NCI-H82 (cell line): ENCODE data around the gene SYNE1.
"Not testable (repeated sequence)": the region's sequence is repeated elsewhere in the genome, so short reads cannot be mapped to it uniquely, and the experiment has no call there.

ENCODE experiments used
- DNase-seq: peaks from one replicate; lab custom pipeline; 2025; lab: John Stamatoyannopoulos, UW

Gene SYNE1

DNA sequence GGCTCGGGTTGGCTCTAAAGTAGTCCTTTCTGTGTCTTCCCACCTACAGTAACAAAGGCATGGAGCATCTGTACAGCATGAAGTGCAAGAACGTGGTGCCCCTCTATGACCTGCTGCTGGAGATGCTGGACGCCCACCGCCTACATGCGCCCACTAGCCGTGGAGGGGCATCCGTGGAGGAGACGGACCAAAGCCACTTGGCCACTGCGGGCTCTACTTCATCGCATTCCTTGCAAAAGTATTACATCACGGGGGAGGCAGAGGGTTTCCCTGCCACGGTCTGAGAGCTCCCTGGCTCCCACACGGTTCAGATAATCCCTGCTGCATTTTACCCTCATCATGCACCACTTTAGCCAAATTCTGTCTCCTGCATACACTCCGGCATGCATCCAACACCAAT is 538.5 kb downstream of the SYNE1 start:
- DNase-seq = no peak

DNA sequence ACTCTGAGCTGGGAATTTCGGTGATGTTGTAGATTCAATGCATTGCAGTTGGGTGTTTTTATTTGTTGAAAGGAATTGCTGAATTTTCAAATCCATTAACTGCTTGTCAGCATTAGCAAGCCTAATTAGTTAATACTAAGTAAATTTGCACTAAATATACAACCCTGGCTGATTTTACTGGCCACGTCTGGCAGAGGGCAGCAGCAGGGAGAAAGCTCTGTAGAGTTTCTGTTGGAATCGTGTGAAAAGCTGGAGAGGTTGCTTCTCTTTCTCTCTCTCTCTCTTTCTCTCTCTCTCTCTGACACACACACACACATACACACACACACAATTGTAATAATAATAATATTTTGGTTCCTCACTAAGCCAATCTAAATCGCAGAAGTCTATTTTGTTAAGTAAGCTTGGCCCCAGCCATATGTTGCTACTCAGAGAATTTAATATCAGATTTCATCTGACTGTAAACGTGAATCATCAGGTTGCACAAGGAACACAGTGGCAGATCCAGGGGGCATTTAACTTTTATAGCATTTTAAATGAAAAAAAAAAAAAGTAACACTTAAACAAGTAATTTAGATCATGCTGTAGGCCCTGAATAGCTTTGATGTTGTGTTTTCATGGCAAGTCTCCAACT is 540.2 kb downstream of the SYNE1 start:
- DNase-seq = peak; percentile 71

DNA sequence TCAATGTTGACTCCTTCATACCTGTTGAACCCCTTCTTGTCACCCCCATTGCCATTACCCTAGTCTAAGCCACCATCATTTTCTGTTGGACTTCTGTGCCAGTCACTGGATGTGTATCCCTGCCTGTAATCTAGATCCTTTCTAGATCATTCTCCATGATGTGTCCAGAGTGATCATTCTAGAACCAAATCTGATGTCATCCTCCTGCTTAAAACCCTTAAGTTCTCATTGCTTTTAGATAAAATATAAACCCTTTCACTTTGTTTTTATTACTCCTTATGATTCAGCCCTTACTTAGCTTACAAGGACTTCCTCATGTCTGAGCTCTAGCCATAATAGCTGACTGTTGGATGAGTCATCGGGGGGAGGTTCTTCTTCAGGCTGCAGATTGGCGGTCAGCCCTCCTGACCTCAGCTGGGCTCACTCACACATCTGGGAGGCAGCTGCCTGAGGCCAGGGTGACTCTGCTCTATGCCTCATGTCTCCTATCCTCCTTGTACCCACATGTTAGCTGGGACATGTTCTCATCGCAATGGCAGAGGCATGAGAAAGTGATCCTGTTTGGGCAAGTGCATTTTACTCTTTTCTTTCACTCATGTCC is 542.1 kb downstream of the SYNE1 start:
- no peak for DNase-seq

DNA sequence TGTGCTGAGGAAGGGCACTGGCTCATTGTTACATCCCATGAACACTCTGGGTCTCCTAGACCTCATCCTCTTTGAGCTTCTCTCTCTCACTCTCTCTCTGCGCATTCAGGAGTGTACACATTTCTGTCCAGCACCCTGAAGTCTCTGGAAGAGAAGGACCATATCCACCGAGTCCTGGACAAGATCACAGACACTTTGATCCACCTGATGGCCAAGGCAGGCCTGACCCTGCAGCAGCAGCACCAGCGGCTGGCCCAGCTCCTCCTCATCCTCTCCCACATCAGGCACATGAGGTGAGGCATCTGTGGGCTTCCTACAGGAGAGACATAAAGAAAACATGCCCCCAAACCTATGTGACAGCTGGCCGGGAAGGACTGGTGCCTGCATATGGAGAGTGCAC is 542.9 kb downstream of the SYNE1 start:
- DNase-seq = no peak

DNA sequence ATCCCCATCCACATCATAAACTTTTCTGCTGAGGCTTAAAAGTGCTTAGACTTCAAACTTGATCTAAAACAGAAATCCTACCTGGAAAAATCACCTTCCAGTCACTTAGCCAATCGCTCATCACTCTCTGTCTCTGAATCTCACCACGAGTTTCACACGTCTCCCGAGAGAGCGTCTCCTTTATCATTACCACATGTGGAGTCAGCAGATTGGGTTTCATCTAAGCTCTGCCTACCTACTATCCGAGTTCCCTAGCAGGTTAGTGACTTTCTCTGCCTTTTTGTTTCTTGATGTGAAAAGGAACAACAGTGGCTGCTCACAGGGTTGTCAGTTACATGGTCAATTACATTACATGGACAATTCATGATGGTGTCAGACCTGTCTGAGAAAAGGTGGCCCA is 543.5 kb downstream of the SYNE1 start:
- DNase-seq = no peak

DNA sequence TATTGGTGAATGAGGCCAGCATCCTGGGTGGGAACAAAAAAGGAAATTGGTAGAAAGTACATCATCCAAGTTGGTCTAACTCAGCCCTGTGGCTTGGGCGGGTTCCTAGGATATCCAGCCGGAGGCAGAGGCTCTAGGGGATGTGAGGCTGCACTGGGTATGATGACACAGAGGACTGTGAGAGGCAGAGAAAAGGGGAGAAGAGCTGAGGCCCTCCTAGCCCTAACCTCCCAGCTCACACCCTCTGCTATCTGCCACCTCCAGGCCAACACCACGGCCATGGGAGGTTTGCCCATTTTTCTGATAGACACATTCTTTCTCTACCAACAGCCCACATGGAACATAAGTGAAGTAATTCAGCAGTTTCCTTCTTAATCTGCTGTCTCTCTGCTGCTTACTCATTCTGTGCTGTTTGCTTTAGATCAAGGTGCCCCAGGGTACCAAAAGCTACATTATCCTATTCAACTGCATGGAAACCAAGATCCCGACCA is 545.3 kb downstream of the SYNE1 start:
- no peak for DNase-seq

DNA sequence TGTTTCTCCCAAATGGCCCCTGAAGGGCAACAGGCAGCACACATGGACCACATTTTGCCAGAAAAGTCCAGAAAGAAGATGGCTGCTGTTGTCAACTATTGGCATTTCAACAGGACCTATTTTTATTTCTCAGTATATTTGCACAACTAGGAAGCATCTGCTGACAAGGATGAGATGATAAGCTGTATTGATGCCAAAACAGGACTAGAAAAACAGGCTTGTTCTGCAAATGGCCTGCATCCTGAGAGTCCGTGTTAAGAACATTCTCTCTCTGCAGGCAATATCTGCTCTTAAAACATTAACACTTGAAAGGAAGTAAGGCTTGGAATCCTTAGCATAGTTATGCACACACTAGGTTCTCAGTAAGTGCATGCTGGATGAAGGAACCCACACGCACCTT is 546.0 kb downstream of the SYNE1 start:
- no peak for DNase-seq

DNA sequence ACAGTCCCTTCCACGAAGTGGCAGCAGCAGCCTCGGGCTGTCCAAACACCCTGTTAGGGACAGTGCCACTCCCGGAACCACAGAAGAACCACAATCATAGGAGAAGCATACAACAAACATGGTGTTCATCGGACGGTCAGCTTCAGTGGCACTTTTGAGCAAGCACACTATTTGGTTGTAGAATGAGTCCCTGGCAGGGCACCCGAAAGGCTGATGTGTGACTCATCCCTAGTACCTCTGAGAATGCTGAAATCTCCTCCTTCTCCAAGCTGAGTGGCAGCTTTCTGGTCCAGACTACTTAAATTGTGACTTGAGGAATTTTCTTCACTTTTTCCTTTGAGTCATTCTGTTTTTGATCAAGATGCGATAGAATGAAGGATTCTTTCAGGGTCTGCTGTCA is 547.2 kb downstream of the SYNE1 start:
- DNase-seq = no peak

DNA sequence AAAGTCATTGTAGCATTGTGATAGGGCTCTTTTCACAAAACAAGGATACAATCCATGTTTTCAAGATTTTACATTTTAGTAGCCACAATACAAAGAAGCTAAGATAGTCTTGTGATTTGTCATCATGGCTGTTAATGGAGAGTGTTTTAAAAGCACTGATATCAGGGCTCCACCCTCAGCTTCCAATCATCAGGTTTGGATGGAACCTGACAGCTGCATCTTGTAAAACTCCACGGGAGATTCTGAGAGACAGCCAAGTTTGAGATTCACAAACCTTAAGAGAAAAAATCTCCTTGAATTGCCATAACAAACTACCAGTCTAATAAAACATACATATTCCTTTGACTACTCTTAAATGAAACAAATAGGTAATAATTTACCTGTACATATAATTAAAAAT is 549.5 kb downstream of the SYNE1 start:
- DNase-seq = no peak

DNA sequence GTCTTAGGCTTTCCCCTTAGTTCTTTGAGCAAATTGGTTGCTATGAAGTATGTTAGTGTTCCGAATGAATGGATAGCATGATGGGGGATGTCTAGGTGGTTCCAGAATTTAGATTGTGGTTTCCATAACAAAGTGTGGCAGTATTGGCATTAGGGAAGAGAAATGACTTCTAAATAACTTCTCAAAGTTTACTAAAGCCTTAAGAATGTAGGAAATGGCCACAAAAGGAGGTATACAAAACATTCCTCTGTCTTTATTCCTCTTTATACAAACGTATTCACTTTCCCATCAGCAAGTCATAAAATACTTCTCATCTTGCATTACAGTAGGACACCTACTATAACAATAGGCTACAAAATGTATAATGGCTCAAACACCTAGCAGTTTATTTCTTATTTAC is 550.1 kb downstream of the SYNE1 start:
- DNase-seq = no peak

DNA sequence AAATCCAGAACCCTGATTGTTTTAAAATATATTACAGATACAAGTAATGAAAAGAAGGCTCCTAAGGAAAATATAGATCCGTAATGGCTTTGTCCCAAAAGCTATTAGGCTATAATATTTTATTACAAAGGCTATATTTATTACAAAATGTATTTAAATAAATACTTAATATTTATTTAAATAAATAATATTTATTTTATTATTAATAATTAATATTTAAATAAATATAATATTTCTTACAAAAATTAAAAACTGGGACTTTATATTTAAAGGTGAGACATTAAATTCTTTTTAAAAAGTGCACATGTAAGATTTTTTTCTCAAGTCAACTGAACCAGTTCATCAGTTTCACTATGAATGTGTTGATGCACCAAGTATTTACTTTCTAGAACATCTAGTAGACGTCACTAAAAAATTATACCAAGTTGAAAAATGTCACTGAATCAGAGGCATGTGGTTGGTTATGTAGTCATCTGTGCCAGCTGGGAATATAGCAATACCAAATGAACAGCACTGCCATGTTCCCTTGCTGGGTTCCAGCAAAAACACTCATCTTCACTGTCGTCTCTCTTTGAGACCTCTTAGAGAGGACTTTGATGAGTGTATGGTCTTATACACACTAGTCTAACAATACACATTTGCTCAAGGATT is 550.8 kb downstream of the SYNE1 start:
- no peak for DNase-seq

DNA sequence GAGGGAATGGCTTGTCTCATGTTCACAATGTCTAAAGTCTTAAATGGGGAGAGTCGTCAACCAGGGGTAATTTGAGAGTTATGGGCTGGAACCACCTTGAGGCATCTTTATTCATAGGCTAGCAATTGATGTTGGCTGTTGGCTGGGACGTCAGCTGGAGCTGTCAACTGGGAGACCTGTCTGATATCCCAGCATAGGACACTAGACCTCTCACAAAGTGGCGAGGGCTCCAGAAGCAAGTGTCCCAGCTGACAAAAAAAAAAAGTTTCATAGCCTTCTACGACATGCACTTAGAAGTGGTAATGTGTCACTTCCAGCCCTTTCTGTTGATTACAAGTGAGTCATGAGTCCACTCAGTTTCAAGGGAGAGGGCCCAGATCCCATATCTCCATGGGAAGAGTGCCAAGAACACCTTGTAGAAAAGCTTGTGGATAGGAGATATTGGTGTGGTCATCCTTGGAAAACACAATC is 551.7 kb downstream of the SYNE1 start:
- DNase-seq = no peak

DNA sequence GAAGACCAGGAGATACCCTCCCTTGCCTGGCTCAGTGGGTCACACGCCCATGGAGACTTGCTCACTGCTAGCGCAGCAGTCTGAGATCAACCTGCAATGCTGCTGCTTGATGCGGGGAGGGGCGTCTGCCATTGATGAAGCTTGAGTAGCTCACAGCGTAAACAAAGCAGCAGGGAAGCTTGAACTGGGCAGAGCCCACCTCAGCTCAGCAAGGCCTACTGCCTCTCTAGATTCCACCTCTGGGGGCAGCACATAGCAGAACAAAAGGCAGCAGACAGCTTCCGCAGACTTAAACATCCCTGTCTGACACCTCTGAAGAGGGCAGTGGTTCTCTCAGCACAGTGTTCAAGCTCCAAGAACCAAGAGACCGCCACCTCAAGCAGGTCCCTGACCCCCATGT is 558.4 kb downstream of the SYNE1 start:
- no peak for DNase-seq

DNA sequence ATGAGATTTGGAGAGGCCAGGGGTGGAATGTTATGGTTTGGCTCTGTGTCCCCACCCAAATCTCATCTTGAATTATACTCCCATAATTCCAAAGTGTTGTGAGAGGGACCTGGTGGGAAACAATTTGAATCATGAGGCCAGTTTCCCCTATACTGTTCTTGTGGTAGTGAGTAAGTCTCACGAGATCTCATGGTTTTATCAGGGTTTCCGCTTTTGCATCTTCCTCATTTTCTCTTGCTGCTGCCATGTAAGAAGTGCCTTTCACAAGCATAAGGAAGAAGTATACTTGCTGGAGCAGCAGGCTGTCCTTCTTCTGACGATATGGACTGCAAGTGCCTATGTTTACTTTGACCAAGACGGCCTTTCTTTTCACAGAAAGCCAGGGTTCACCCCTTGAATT is 559.2 kb downstream of the SYNE1 start:
- DNase-seq = no peak

DNA sequence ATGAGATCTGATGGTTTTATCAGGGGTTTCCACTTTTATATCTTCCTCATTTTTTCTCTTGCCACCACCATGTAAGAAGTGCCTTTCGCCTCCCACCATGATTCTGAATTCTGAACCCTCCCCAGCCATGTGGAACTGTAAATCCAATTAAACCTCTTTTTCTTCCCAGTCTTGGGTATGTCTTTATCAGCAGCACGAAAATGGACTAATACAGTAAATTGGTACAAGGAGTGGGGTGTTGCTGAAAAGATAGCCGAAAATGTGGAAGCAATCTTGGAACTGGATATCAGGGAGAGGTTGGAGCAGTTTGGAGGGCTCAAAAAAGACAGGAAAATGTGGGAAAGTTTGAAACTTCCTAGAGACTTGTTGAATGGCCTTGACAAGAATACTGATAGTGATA is 560.9 kb downstream of the SYNE1 start:
- not testable (repeated sequence) for DNase-seq

DNA sequence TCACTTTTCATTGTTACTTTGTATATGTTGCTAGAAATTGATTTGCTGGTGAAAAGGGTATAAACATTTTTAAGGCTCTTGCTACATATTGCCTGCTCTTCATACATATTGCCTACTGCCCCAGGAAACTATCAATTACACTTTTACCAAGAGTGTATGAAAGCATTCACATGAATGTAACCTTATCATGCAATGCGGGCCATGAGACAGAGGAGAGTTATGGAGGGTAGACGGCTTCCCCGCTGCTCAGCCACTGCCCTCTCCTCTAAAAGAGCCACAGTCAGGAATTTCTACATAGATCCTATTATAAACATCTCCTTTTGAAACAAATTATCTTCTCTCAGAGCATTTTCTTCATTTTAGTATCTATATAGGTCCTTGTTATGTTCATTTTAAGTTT is 565.3 kb downstream of the SYNE1 start:
- DNase-seq = no peak
